GM12878 (cell line): ENCODE measurements around the gene KTN1. TPM values are rescaled to one million over a fixed set of nuclear protein-coding genes. Genes with fewer than 3 reads are reported as not detected.

Source experiments
- ATAC-seq: fragments of 200-7000 bp; cut with Tn5 transposase; 3 replicates; pipeline ENCODE4 v1.9.1; 2020; ENCODE audit warnings: mild to moderate bottlenecking, moderate library complexity
- BruUV-seq: library from RNA; stranded (reverse); fragments of 400-500 nt; replicated peaks from 2 replicates; lab custom pipeline; 2021; lab: Mats Ljungman, UMichigan
- CTCF ChIA-PET: fragments of 300-600 bp; sonication (Branson Sonifier 250); formaldehyde crosslinking; extraction: SDS; loops from one replicate; lab custom pipeline; 2021; ENCODE audit warnings: inconsistent platforms; lab: Yijun Ruan, JAX
- POLR2A ChIA-PET: fragments of 350-600 bp; formaldehyde crosslinking; extraction: SDS; loops from one replicate; lab custom pipeline; 2021; ENCODE audit warnings: inconsistent platforms; lab: Charles Lee
- RAD21 ChIA-PET: fragments of 300-600 bp; sonication (Branson Sonifier 250); formaldehyde crosslinking; loops from one replicate; lab custom pipeline; 2023; ENCODE audit warnings: antibody characterized with exemption; ENCODE audit not compliant: unreplicated experiment; lab: Charles Lee
- SMC1A ChIA-PET: fragments of 300-600 bp; sonication (Branson Sonifier 250); formaldehyde crosslinking; loops from one replicate; lab custom pipeline; 2023; ENCODE audit not compliant: unreplicated experiment, uncharacterized antibody; lab: Charles Lee
- DNase-seq: peaks from one replicate; pipeline ENCODE4 v3.0.0-alpha.2; 2011; ENCODE audit warnings: low read depth, low spot score
- FAIRE-seq: peaks from 3 replicates; lab custom pipeline; 2011; peaks lifted over from hg19 to GRCh38; lab: Jason Lieb, UNC
- H2AFZ ChIP-seq: 2 replicates; pipeline ENCODE4 v1.6.0; 2011; ENCODE audit warnings: low read depth, low read length, control low read depth; ENCODE audit not compliant: control insufficient read depth
- H3K27ac ChIP-seq: 2 replicates; pipeline ENCODE4 v1.5.1; 2011; ENCODE audit warnings: control low read depth; ENCODE audit not compliant: control insufficient read depth, insufficient read depth
- H3K27me3 ChIP-seq, 2 experiments: replicated peaks in 1 of 2; 2 replicates each; pipeline versions ENCODE4 v1.6.0 to v1.6.1; 2011; ENCODE audit warnings: low read length in 1 of 2; ENCODE audit not compliant: control insufficient read depth in 2 of 2, insufficient read depth in 2 of 2
- H3K36me3 ChIP-seq, 2 experiments: 2 replicates each; pipeline ENCODE4 v1.5.1; 2011; ENCODE audit warnings: low read length in 1 of 2; ENCODE audit not compliant: control insufficient read depth in 2 of 2, insufficient read depth in 2 of 2
- H3K4me1 ChIP-seq: 2 replicates; pipeline ENCODE4 v1.6.1; 2011; ENCODE audit warnings: mild to moderate bottlenecking, low read length, moderate library complexity, mixed read lengths; ENCODE audit not compliant: control insufficient read depth, insufficient read depth
- H3K4me2 ChIP-seq: 2 replicates; pipeline ENCODE4 v1.6.0; 2011; ENCODE audit warnings: control low read depth; ENCODE audit not compliant: control insufficient read depth, insufficient read depth
- H3K4me3 ChIP-seq: fragments of 200-600 bp; sonication (generic); 2 replicates; pipeline ENCODE4 v1.5.1; 2016
- H3K79me2 ChIP-seq: 2 replicates; pipeline ENCODE4 v1.6.0; 2011; ENCODE audit warnings: low read length; ENCODE audit not compliant: control insufficient read depth, insufficient read depth
- H3K9ac ChIP-seq: 2 replicates; pipeline ENCODE4 v1.8.0; 2011; ENCODE audit warnings: low read length, control low read depth, mixed read lengths; ENCODE audit not compliant: control insufficient read depth, insufficient read depth
- H3K9me3 ChIP-seq: replicated peaks from 3 replicates; pipeline ENCODE4 v1.5.1; 2011; ENCODE audit warnings: mild to moderate bottlenecking, low read length; ENCODE audit not compliant: control insufficient read depth, insufficient read depth
- H4K20me1 ChIP-seq: 2 replicates; pipeline ENCODE4 v1.6.0; 2011; ENCODE audit not compliant: control insufficient read depth, insufficient read depth
- BACH1 ChIP-seq: fragments of 450-650 bp; IDR thresholded peaks from 2 replicates; pipeline ENCODE4 v1.6.1; 2017; ENCODE audit warnings: mild to moderate bottlenecking, borderline replicate concordance
- NR2F1 ChIP-seq: fragments of 450-650 bp; conservative IDR thresholded peaks from 2 replicates; pipeline ENCODE4 v1.6.1; 2017; ENCODE audit warnings: mild to moderate bottlenecking
- RUNX3 ChIP-seq: IDR thresholded peaks from 2 replicates; pipeline ENCODE4 v1.6.1; 2012; ENCODE audit warnings: low read length, inconsistent platforms
- WGBS: methylation state at CpG from one replicate; pipeline ENCODE4 v1.1.6; 2016; ENCODE audit warnings: low lambda C conversion rate; ENCODE audit not compliant: insufficient replicate concordance, insufficient coverage; ENCODE audit errors: missing lambda C conversion rate; 5-methylcytosine and 5-hydroxymethylcytosine counted together
- in situ Hi-C: fragments of 300-500 bp; cut with MboI; formaldehyde crosslinking; loops from 9 replicates; pipeline ENCODE4 v1.14.3; 2018; ENCODE audit warnings: mixed read lengths
- intact Hi-C: fragments of 100-400 bp; cut with micrococcal nuclease; formaldehyde crosslinking; loops from one replicate; pipeline ENCODE4 v1.14.2; 2022; ENCODE audit not compliant: unreplicated experiment
- polyA plus RNA-seq, 11 experiments: library from polyadenylated mRNA; depleted of rRNA in 4 of 11; unstranded in 6 of 11; stranded (reverse) in 5 of 11; fragments of >200 nt; fragmentation: Nextera tagmentation in 4 of 11; fragmentation: Illumina TruSeq in 1 of 11; extraction: Ambion mirVana in 4 of 11; extraction: Trizol in 1 of 11; gene quantifications; 1 replicate in 1 of 11; 2 replicates in 10 of 11; pipeline versions ENCODE4 v1.2.1 to v1.2.3, GENCODE V29; 2011 to 2016; ENCODE audit warnings: inconsistent platforms in 2 of 11, missing spikeins in 2 of 11, low read depth in 1 of 11
- total RNA-seq, 4 experiments: library from RNA; depleted of rRNA in 3 of 4; stranded (reverse); fragments of >200 nt in 3 of 4; fragmentation: Illumina TruSeq in 1 of 4; extraction: Trizol in 1 of 4; gene quantifications; 2 replicates each; pipeline versions ENCODE4 v1.2.1 to v1.2.3, GENCODE V29; 2013 to 2021
- TF ChIP-seq, protein P1 (sequence below): IDR thresholded peaks from 2 replicates; pipeline ENCODE4 v1.6.1; 2012; ENCODE audit warnings: mild to moderate bottlenecking, low read depth, low read length
- TF ChIP-seq, protein P2 (sequence below): fragments of 450-650 bp; IDR thresholded peaks from 2 replicates; pipeline ENCODE4 v1.6.1; 2016; ENCODE audit warnings: mild to moderate bottlenecking, moderate library complexity, borderline replicate concordance
- TF ChIP-seq, protein P3 (sequence below): IDR thresholded peaks from 2 replicates; pipeline ENCODE4 v1.6.1; 2011; ENCODE audit warnings: low read depth, low read length, improper control_type of control experiment, borderline replicate concordance

KTN1 gene
- total and polyA plus RNA-seq, 10 of the 15 experiments (the other 5 are each of a cell fraction or from before 2014, with no cell fraction given): 50.6 to 154 (median 84.2) TPM

DNA sequence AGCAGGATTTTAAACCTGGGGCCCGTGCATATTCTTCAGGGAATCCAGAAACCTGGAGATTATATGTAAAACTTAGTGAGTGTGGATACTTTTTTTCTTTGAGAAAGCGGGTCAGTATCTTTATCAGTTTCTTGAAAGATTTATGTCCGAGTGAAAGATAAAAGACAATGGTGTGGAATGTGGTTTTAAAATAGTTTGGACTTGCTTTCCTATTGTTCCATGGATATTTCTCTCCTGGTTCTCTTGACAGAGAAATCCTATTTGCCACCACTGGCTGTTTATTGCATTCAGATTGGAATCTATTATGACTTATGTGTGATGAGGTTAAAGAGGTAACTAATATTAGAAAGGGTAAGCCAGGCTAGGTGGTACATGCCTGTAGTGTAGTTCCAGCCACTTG, 27.4 kb downstream of the KTN1 start:
- ATAC-seq (no peak), FAIRE-seq (no peak), DNase-seq (no peak)
- in situ Hi-C loops (no loop called here), intact Hi-C loops (no loop called here)
- ChIA-PET CTCF (no interaction called here), SMC1A (no interaction called here), POLR2A (no interaction called here), RAD21 (no interaction called here)
- H4K20me1 ChIP-seq: no peaks in the 10 kb centered on the region
- H2AFZ ChIP-seq: no peak overlapping the region
- WGBS: 97% methylated on average over 3 of the region's 3 CpGs
- no peak overlapping the region for H3K4me3 ChIP-seq
- H3K9ac ChIP-seq: no peak overlapping the region
- H3K27me3 ChIP-seq: no peaks in the 10 kb centered on the region
- no peak overlapping the region for H3K4me2 ChIP-seq
- peaks cover 0 to 2% of the 10 kb centered on the region in 2 experiments; a peak in 1 of 4 replicates for H3K36me3 ChIP-seq
- no peak overlapping the region for H3K27ac ChIP-seq
- TF ChIP-seq RUNX3: no peak
- TF ChIP-seq, protein P1, sequence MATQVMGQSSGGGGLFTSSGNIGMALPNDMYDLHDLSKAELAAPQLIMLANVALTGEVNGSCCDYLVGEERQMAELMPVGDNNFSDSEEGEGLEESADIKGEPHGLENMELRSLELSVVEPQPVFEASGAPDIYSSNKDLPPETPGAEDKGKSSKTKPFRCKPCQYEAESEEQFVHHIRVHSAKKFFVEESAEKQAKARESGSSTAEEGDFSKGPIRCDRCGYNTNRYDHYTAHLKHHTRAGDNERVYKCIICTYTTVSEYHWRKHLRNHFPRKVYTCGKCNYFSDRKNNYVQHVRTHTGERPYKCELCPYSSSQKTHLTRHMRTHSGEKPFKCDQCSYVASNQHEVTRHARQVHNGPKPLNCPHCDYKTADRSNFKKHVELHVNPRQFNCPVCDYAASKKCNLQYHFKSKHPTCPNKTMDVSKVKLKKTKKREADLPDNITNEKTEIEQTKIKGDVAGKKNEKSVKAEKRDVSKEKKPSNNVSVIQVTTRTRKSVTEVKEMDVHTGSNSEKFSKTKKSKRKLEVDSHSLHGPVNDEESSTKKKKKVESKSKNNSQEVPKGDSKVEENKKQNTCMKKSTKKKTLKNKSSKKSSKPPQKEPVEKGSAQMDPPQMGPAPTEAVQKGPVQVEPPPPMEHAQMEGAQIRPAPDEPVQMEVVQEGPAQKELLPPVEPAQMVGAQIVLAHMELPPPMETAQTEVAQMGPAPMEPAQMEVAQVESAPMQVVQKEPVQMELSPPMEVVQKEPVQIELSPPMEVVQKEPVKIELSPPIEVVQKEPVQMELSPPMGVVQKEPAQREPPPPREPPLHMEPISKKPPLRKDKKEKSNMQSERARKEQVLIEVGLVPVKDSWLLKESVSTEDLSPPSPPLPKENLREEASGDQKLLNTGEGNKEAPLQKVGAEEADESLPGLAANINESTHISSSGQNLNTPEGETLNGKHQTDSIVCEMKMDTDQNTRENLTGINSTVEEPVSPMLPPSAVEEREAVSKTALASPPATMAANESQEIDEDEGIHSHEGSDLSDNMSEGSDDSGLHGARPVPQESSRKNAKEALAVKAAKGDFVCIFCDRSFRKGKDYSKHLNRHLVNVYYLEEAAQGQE: no peak
- no peaks in the 10 kb centered on the region for H3K9me3 ChIP-seq
- H3K79me2 ChIP-seq: peaks cover 44% of the 10 kb centered on the region
- no peaks in the 10 kb centered on the region for H3K4me1 ChIP-seq
- no TSS peak for BruUV-seq

DNA sequence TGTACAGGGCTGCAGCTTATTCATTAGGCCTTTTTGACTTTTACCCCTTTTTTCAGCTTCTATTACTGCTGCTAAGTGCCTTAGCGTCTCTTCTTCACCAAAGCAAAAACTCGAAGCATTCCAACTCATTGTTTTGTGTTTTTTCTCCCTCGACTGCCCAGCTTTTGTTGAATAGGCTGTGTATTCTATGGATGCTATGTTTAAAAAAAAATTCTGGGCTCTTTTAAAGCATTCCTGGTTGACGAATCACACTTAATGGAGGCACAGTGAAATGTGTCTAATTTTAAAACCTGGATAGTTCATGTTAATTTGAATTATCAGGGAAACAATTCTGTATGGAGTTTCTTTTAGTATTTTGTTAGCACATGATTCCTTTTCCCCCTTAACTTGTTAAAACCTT, 29.7 kb downstream of the KTN1 start:
- BruUV-seq: no TSS peak
- POLR2A ChIA-PET: no interaction called here
- Histone ChIP-seq H3K79me2 (peaks cover 37% of the 10 kb centered on the region), H3K4me1 (no peaks in the 10 kb centered on the region), H3K36me3 (peaks cover 0 to 5% of the 10 kb centered on the region in 2 experiments; a peak in 1 of 4 replicates), H3K27me3 (no peaks in the 10 kb centered on the region), H3K9ac (no peak overlapping the region), H4K20me1 (no peaks in the 10 kb centered on the region), H3K4me3 (no peak overlapping the region), H2AFZ (no peak overlapping the region), H3K9me3 (no peaks in the 10 kb centered on the region), H3K4me2 (no peak overlapping the region), H3K27ac (no peak overlapping the region)
- FAIRE-seq (no peak), DNase-seq (no peak), ATAC-seq (no peak)
- intact Hi-C loops: no loop called here
- in situ Hi-C loops: no loop called here
- RAD21 ChIA-PET: no interaction called here
- 92% methylated on average over 4 of the region's 4 CpGs for WGBS
- CTCF ChIA-PET: no interaction called here
- SMC1A ChIA-PET: no interaction called here
- TF ChIP-seq BACH1 (no peak), NR2F1 (no peak)
- TF ChIP-seq, protein P2, sequence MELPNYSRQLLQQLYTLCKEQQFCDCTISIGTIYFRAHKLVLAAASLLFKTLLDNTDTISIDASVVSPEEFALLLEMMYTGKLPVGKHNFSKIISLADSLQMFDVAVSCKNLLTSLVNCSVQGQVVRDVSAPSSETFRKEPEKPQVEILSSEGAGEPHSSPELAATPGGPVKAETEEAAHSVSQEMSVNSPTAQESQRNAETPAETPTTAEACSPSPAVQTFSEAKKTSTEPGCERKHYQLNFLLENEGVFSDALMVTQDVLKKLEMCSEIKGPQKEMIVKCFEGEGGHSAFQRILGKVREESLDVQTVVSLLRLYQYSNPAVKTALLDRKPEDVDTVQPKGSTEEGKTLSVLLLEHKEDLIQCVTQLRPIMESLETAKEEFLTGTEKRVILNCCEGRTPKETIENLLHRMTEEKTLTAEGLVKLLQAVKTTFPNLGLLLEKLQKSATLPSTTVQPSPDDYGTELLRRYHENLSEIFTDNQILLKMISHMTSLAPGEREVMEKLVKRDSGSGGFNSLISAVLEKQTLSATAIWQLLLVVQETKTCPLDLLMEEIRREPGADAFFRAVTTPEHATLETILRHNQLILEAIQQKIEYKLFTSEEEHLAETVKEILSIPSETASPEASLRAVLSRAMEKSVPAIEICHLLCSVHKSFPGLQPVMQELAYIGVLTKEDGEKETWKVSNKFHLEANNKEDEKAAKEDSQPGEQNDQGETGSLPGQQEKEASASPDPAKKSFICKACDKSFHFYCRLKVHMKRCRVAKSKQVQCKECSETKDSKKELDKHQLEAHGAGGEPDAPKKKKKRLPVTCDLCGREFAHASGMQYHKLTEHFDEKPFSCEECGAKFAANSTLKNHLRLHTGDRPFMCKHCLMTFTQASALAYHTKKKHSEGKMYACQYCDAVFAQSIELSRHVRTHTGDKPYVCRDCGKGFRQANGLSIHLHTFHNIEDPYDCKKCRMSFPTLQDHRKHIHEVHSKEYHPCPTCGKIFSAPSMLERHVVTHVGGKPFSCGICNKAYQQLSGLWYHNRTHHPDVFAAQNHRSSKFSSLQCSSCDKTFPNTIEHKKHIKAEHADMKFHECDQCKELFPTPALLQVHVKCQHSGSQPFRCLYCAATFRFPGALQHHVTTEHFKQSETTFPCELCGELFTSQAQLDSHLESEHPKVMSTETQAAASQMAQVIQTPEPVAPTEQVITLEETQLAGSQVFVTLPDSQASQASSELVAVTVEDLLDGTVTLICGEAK: no peak
- TF ChIP-seq, protein P3, sequence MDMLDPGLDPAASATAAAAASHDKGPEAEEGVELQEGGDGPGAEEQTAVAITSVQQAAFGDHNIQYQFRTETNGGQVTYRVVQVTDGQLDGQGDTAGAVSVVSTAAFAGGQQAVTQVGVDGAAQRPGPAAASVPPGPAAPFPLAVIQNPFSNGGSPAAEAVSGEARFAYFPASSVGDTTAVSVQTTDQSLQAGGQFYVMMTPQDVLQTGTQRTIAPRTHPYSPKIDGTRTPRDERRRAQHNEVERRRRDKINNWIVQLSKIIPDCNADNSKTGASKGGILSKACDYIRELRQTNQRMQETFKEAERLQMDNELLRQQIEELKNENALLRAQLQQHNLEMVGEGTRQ: no peak
